Skeletal muscle tissue (tissue), 4 donors: Measurements from ENCODE around the gene TNFRSF14. TPM values are rescaled to one million over a fixed set of nuclear protein-coding genes. Genes with fewer than 3 reads are reported as not detected.

Experiments used
- H3K27ac ChIP-seq: one replicate; pipeline ENCODE4 v1.7.0; 2013; ENCODE audit warnings: mild to moderate bottlenecking, low read depth, low read length, inconsistent platforms
- H3K27me3 ChIP-seq, 3 donors: one replicate each; pipeline ENCODE4 v1.7.0; 2013; ENCODE audit warnings: low read length in 3 of 3; ENCODE audit not compliant: control insufficient read depth in 3 of 3, insufficient read depth in 3 of 3
- H3K36me3 ChIP-seq, 3 donors: one replicate each; pipeline ENCODE4 v1.7.0; 2013; ENCODE audit warnings: low read length in 3 of 3; ENCODE audit not compliant: control insufficient read depth in 3 of 3, insufficient read depth in 3 of 3
- H3K4me1 ChIP-seq, 3 donors: one replicate each; pipeline ENCODE4 v1.7.0; 2013; ENCODE audit warnings: low read length in 3 of 3, mild to moderate bottlenecking in 3 of 3; ENCODE audit not compliant: control insufficient read depth in 3 of 3, insufficient read depth in 3 of 3
- H3K4me3 ChIP-seq, 3 donors: one replicate each; pipeline ENCODE4 v1.7.0; 2013; ENCODE audit warnings: low read length in 3 of 3
- H3K9ac ChIP-seq, 3 donors: one replicate each; pipeline ENCODE4 v1.7.0; 2013; ENCODE audit warnings: low read length in 3 of 3, mild to moderate bottlenecking in 3 of 3, moderate library complexity in 2 of 3, low read depth in 1 of 3
- H3K9me3 ChIP-seq, 3 donors: one replicate each; pipeline ENCODE4 v1.7.0; 2013; ENCODE audit warnings: low read length in 3 of 3; ENCODE audit not compliant: control insufficient read depth in 3 of 3
- total RNA-seq: library from RNA; depleted of rRNA; stranded (reverse); fragments of >200 nt; gene quantifications from one replicate; pipeline ENCODE4 v1.2.3, GENCODE V29; 2014
- donor health status: Osteomylitis.

TNFRSF14 gene
- total RNA-seq, 1 donor from 2014 or later, result 11.5 TPM

- peak overlapping the region; percentile 45 to 72 (median 57) for H3K9ac ChIP-seq
- no peaks in the 10 kb centered on the region for H3K9me3 ChIP-seq
- peaks cover 70 to 78% (median 70%) of the 10 kb centered on the region in 3 donors for H3K4me1 ChIP-seq
- peaks cover 0 to 2% (median 0%) of the 10 kb centered on the region in 3 donors for H3K36me3 ChIP-seq
- H3K4me3 ChIP-seq, result peak overlapping the region; percentile 43 to 52 (median 51)
- peak overlapping the region; percentile 92 for H3K27ac ChIP-seq
- peaks cover 3 to 8% (median 4%) of the 10 kb centered on the region in 3 donors for H3K27me3 ChIP-seq
Measured at GRCh38 chr1:2528966-2529783, 27.0 kb upstream of the TNFRSF14 start.

GRCh38 chr1:2529784-2530512, 26.2 kb upstream of the TNFRSF14 start, which contains the start of gene HES5:
HES5 (minus strand) TSS chr1:2530263; CDS start chr1:2530164, 99 bp downstream.
- Histone ChIP-seq H3K4me3 (peak within 1 kb of the TSS; percentile 38 to 52 (median 51)), H3K27ac (peak within 1 kb of the TSS; percentile 92), H3K36me3 (peaks cover 0 to 2% (median 0%) of the 10 kb centered on the region in 3 donors), H3K27me3 (peaks cover 3 to 12% (median 8%) of the 10 kb centered on the region in 3 donors), H3K4me1 (peaks cover 62 to 73% (median 65%) of the 10 kb centered on the region in 3 donors), H3K9me3 (no peaks in the 10 kb centered on the region), H3K9ac (peak within 1 kb of the TSS; percentile 45 to 72 (median 57))

- peak overlapping the region in 2 of 3 donors; percentile 33 to 60 for H3K9ac ChIP-seq
- H3K9me3 ChIP-seq, result no peaks in the 10 kb centered on the region
- no peak overlapping the region for H3K27ac ChIP-seq
- H3K4me3 ChIP-seq, result peak overlapping the region in 1 of 3 donors; percentile 29
- peaks cover 55 to 65% (median 59%) of the 10 kb centered on the region in 3 donors for H3K4me1 ChIP-seq
- no peaks in the 10 kb centered on the region for H3K36me3 ChIP-seq
- peaks cover 3 to 17% (median 15%) of the 10 kb centered on the region in 3 donors for H3K27me3 ChIP-seq
Measured at GRCh38 chr1:2530513-2531361, 25.4 kb upstream of the TNFRSF14 start.

- Histone ChIP-seq H3K9me3 (no peaks in the 10 kb centered on the region), H3K36me3 (no peaks in the 10 kb centered on the region), H3K9ac (no peak overlapping the region), H3K4me3 (no peak overlapping the region), H3K27me3 (peaks cover 11 to 32% (median 32%) of the 10 kb centered on the region in 3 donors), H3K4me1 (peaks cover 44 to 52% (median 49%) of the 10 kb centered on the region in 3 donors), H3K27ac (no peak overlapping the region)
Measured at GRCh38 chr1:2532485-2533160, 23.5 kb upstream of the TNFRSF14 start.

GRCh38 chr1:2533365-2533764, 22.8 kb upstream of the TNFRSF14 start:
- no peak overlapping the region for H3K4me3 ChIP-seq
- H3K9me3 ChIP-seq, result no peaks in the 10 kb centered on the region
- H3K9ac ChIP-seq, result no peak overlapping the region
- no peaks in the 10 kb centered on the region for H3K36me3 ChIP-seq
- peaks cover 36 to 45% (median 41%) of the 10 kb centered on the region in 3 donors for H3K4me1 ChIP-seq
- H3K27ac ChIP-seq, result no peak overlapping the region
- peaks cover 14 to 40% (median 37%) of the 10 kb centered on the region in 3 donors for H3K27me3 ChIP-seq

- Histone ChIP-seq H3K9me3 (no peaks in the 10 kb centered on the region), H3K4me3 (no peak overlapping the region), H3K27ac (no peak overlapping the region), H3K27me3 (peaks cover 19 to 49% (median 46%) of the 10 kb centered on the region in 3 donors), H3K4me1 (peaks cover 28 to 36% (median 32%) of the 10 kb centered on the region in 3 donors), H3K36me3 (no peaks in the 10 kb centered on the region), H3K9ac (no peak overlapping the region)
Measured at GRCh38 chr1:2534315-2534686, 21.9 kb upstream of the TNFRSF14 start.

GRCh38 chr1:2534687-2535441, 21.3 kb upstream of the TNFRSF14 start:
- peaks cover 22 to 54% (median 51%) of the 10 kb centered on the region in 3 donors for H3K27me3 ChIP-seq
- H3K9me3 ChIP-seq, result no peaks in the 10 kb centered on the region

GRCh38 chr1:2535455-2535854, 20.7 kb upstream of the TNFRSF14 start:
- Histone ChIP-seq H3K36me3 (no peaks in the 10 kb centered on the region), H3K27ac (no peak overlapping the region), H3K27me3 (peaks cover 27 to 60% (median 57%) of the 10 kb centered on the region in 3 donors), H3K9me3 (no peaks in the 10 kb centered on the region), H3K4me1 (peaks cover 25 to 31% (median 31%) of the 10 kb centered on the region in 3 donors), H3K9ac (no peak overlapping the region), H3K4me3 (no peak overlapping the region)

More at GRCh38 chr1:2534687-2535441, 21.3 kb upstream of the TNFRSF14 start:
- Histone ChIP-seq H3K27ac (no peak overlapping the region), H3K36me3 (no peaks in the 10 kb centered on the region), H3K9ac (no peak overlapping the region), H3K4me3 (no peak overlapping the region), H3K4me1 (peaks cover 26 to 35% (median 32%) of the 10 kb centered on the region in 3 donors)
